PC-3 (cell line): ENCODE results near the gene UGGT1. TPM values are rescaled to one million over a fixed set of nuclear protein-coding genes. Genes with fewer than 3 reads are reported as not detected.

ENCODE experiments used
- ATAC-seq: fragments of 200-7000 bp; cut with Tn5 transposase; 2 replicates; pipeline ENCODE4 v1.9.1; 2020; ENCODE audit warnings: mild to moderate bottlenecking, moderate library complexity
- BruUV-seq: library from RNA; stranded (reverse); fragments of 400-500 nt; replicated peaks from 2 replicates; lab custom pipeline; 2021; lab: Mats Ljungman, UMichigan
- CTCF ChIA-PET: fragments of 300-600 bp; sonication (Branson Sonifier 250); formaldehyde crosslinking; loops from one replicate; lab custom pipeline; 2022; ENCODE audit warnings: antibody characterized with exemption; lab: Charles Lee
- POLR2A ChIA-PET: fragments of 300-600 bp; sonication (Branson Sonifier 250); formaldehyde crosslinking; loops from one replicate; lab custom pipeline; 2022; ENCODE audit warnings: antibody characterized with exemption; ENCODE audit not compliant: unreplicated experiment; lab: Charles Lee
- DNase-seq: peaks from one replicate; pipeline ENCODE4 v3.0.0-alpha.2; 2015
- H2AFZ ChIP-seq: fragments of 300-600 bp; sonication (generic); 2 replicates; pipeline ENCODE4 v1.6.0; 2016; ENCODE audit warnings: antibody characterized with exemption, low read length
- H3F3A ChIP-seq: fragments of 300-600 bp; sonication (generic); one replicate; pipeline ENCODE4 v1.6.0; 2017; ENCODE audit warnings: antibody characterized with exemption, low read length, control low read depth, mild to moderate bottlenecking; ENCODE audit not compliant: unreplicated experiment
- H3K27ac ChIP-seq: fragments of 300-600 bp; sonication (generic); 2 replicates; pipeline ENCODE4 v1.5.1; 2016; ENCODE audit warnings: mild to moderate bottlenecking, low read length
- H3K27me3 ChIP-seq: fragments of 300-600 bp; sonication (generic); 2 replicates; pipeline ENCODE4 v1.6.1; 2016; ENCODE audit warnings: low read length, mixed read lengths
- H3K36me3 ChIP-seq: fragments of 300-600 bp; sonication (generic); 2 replicates; pipeline ENCODE4 v1.6.1; 2016; ENCODE audit warnings: low read depth, mixed run types, low read length, mixed read lengths
- H3K4me1 ChIP-seq: fragments of 300-600 bp; sonication (generic); 2 replicates; pipeline ENCODE4 v1.5.1; 2016; ENCODE audit warnings: low read length; ENCODE audit not compliant: insufficient read depth
- H3K4me2 ChIP-seq: fragments of 300-600 bp; sonication (generic); 2 replicates; pipeline ENCODE4 v1.6.0; 2016; ENCODE audit warnings: low read length
- H3K4me3 ChIP-seq: fragments of 300-600 bp; sonication (generic); 2 replicates; pipeline ENCODE4 v1.5.1; 2016; ENCODE audit warnings: mild to moderate bottlenecking, low read length, mixed read lengths
- H3K79me2 ChIP-seq: fragments of 300-600 bp; sonication (generic); 2 replicates; pipeline ENCODE4 v1.6.1; 2017; ENCODE audit warnings: low read length, mixed read lengths
- H3K9ac ChIP-seq: fragments of 300-600 bp; sonication (generic); 2 replicates; pipeline ENCODE4 v1.6.0; 2016; ENCODE audit warnings: mild to moderate bottlenecking, low read length
- H3K9me2 ChIP-seq: fragments of 300-600 bp; sonication (generic); replicated peaks from 2 replicates; pipeline ENCODE4 v1.6.1; 2016; ENCODE audit warnings: mixed run types, low read length, mixed read lengths
- H3K9me3 ChIP-seq: fragments of 300-600 bp; sonication (generic); 2 replicates; pipeline ENCODE4 v1.6.1; 2016; ENCODE audit warnings: low read length, mixed read lengths
- H4K20me1 ChIP-seq: fragments of 300-600 bp; sonication (generic); 2 replicates; pipeline ENCODE4 v1.6.1; 2016; ENCODE audit warnings: low read length, mixed read lengths
- CTCF ChIP-seq: fragments of 300-600 bp; sonication (generic); conservative IDR thresholded peaks from 2 replicates; pipeline ENCODE4 v1.5.1; 2017; ENCODE audit warnings: antibody characterized with exemption, low read depth, mild to moderate bottlenecking, low read length
- EZH2 ChIP-seq: fragments of 300-600 bp; sonication (generic); IDR thresholded peaks from one replicate; pipeline ENCODE4 v1.6.1; 2017; ENCODE audit warnings: antibody characterized with exemption, mild to moderate bottlenecking, low read length; ENCODE audit not compliant: unreplicated experiment
- EZH2phosphoT487 ChIP-seq: fragments of 300-600 bp; sonication (generic); IDR thresholded peaks from 2 replicates; pipeline ENCODE4 v1.6.1; 2018; ENCODE audit warnings: mild to moderate bottlenecking, antibody characterized with exemption, low read length, borderline replicate concordance
- intact Hi-C: fragments of 100-400 bp; cut with micrococcal nuclease; formaldehyde crosslinking; loops from 2 replicates; pipeline ENCODE4 v1.9.0; 2023
- total RNA-seq: library from RNA; depleted of rRNA; stranded (reverse); fragments of >200 nt; gene quantifications from 2 replicates; pipeline ENCODE4 v1.2.3, GENCODE V29; 2014

UGGT1 gene
- total RNA-seq, 1 experiment from 2014 or later = 59.9 TPM

- no peaks in the 10 kb centered on the region for H3F3A ChIP-seq
- no peaks in the 10 kb centered on the region for H3K27me3 ChIP-seq
- H3K9me2 ChIP-seq = no peaks in the 10 kb centered on the region
- no peaks in the 10 kb centered on the region for H4K20me1 ChIP-seq
- TF ChIP-seq EZH2 (no peak), CTCF (no peak), EZH2phosphoT487 (no peak)
- no peaks in the 10 kb centered on the region for H3K4me1 ChIP-seq
- no TSS peak for BruUV-seq
- ChIA-PET POLR2A (no interaction called here), CTCF (no interaction called here)
- H3K79me2 ChIP-seq = no peaks in the 10 kb centered on the region
- peaks cover 56% of the 10 kb centered on the region for H3K36me3 ChIP-seq
- no peak overlapping the region for H3K27ac ChIP-seq
- H2AFZ ChIP-seq = no peak overlapping the region
- H3K9me3 ChIP-seq = no peaks in the 10 kb centered on the region
- intact Hi-C loops = no loop called here
- no peak overlapping the region for H3K4me2 ChIP-seq
- DNase-seq (no peak), ATAC-seq (no peak)
- H3K9ac ChIP-seq = no peak overlapping the region
- H3K4me3 ChIP-seq = no peak overlapping the region
These were observed 69.7 kb downstream of the UGGT1 start for GRCh38 chr2:128160616-128161275.

DNA sequence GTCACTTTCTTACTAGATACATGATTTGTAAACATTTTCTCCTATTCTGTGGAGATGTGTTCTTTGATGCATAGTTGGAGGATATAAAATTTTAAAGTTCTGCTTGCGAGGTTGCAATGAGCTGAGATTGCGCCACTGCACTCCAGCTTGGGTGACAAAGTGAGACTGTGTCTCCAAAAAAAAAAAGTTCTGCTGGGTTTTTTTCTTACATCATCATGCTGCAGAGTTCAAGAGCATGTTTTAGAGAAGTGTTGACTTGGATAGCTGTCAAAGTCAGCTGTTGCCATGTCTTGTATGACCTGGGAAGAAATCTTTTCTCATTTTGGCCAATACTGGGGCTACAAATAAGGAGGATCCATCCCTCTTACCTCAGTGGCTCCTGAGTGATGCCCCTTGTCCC is 71.3 kb downstream of the UGGT1 start:
- TF ChIP-seq EZH2phosphoT487 (no peak), CTCF (no peak), EZH2 (no peak)
- Histone ChIP-seq H3K4me2 (no peak overlapping the region), H3F3A (no peaks in the 10 kb centered on the region), H3K79me2 (no peaks in the 10 kb centered on the region), H4K20me1 (no peaks in the 10 kb centered on the region), H3K9ac (no peak overlapping the region), H3K27ac (no peak overlapping the region), H2AFZ (no peak overlapping the region), H3K36me3 (peaks cover 53% of the 10 kb centered on the region), H3K4me1 (no peaks in the 10 kb centered on the region), H3K9me2 (no peaks in the 10 kb centered on the region), H3K9me3 (no peaks in the 10 kb centered on the region), H3K27me3 (no peaks in the 10 kb centered on the region), H3K4me3 (no peak overlapping the region)
- CTCF ChIA-PET = no interaction called here
- DNase-seq (no peak), ATAC-seq (no peak)
- POLR2A ChIA-PET = no interaction called here
- BruUV-seq = no TSS peak
- intact Hi-C loops = no loop called here

DNA sequence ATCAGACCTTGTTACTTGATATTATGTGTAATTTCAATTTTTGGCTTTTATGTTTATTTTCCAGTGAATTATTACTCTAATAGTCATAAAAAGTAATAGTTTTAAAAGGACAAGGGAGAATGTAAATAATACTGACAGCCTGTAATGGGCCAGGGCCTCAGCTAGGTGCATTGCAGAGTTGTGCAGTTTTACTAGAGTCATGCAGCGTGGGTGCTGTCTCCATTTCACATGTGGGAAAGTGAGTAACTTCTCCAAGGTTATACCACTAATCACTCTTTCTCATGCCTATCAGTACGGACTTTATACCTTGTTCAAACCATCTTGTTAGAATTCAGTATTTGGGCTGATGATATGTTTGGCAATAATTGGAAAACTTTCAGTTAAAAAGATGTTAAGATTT is 73.3 kb downstream of the UGGT1 start:
- CTCF ChIA-PET = no interaction called here

More for the DNA sequence above, 73.3 kb downstream of the UGGT1 start:
- H3K79me2 ChIP-seq = no peaks in the 10 kb centered on the region
- POLR2A ChIA-PET = no interaction called here
- H3F3A ChIP-seq = no peaks in the 10 kb centered on the region
- H3K27ac ChIP-seq = no peak overlapping the region
- H3K4me3 ChIP-seq = no peak overlapping the region
- no peaks in the 10 kb centered on the region for H4K20me1 ChIP-seq
- H2AFZ ChIP-seq = no peak overlapping the region
- H3K9me2 ChIP-seq = no peaks in the 10 kb centered on the region
- ATAC-seq (no peak), DNase-seq (no peak)
- no peak overlapping the region for H3K4me2 ChIP-seq
- intact Hi-C loops = no loop called here
- H3K27me3 ChIP-seq = no peaks in the 10 kb centered on the region
- H3K9ac ChIP-seq = no peak overlapping the region
- no TSS peak for BruUV-seq
- peaks cover 50% of the 10 kb centered on the region for H3K36me3 ChIP-seq
- H3K4me1 ChIP-seq = no peaks in the 10 kb centered on the region
- TF ChIP-seq EZH2 = no peak
- no peak for TF ChIP-seq CTCF
- no peak for TF ChIP-seq EZH2phosphoT487
- H3K9me3 ChIP-seq = no peaks in the 10 kb centered on the region
